Natural killer cell (primary cell): Measurements from ENCODE around the gene ELAVL2. TPM values are rescaled to one million over a fixed set of nuclear protein-coding genes. Genes with fewer than 3 reads are reported as not detected.

ENCODE experiments used
- ATAC-seq, 3 donors: fragments of 150-1000 bp in 2 of 3; fragments of 200-7000 bp in 1 of 3; cut with Tn5 transposase; 1 replicate in 1 of 3; 2 replicates in 2 of 3; pipeline ENCODE4 v1.10.0; 2021; ENCODE audit warnings: mild to moderate bottlenecking in 2 of 3, moderate library complexity in 2 of 3
- DNase-seq, 2 donors: peaks; one replicate each; pipeline versions ENCODE4 v3.0.0 to v3.0.0-alpha.2; 2013 to 2021; ENCODE audit warnings: mixed read lengths in 1 of 2
- H3K27ac ChIP-seq: one replicate; pipeline ENCODE4 v1.5.1; 2013; ENCODE audit warnings: mild to moderate bottlenecking, low read length
- H3K27me3 ChIP-seq: one replicate; pipeline ENCODE4 v1.6.1; 2013; ENCODE audit warnings: low read length; ENCODE audit not compliant: control insufficient read depth, insufficient read depth
- H3K36me3 ChIP-seq: one replicate; pipeline ENCODE4 v1.6.1; 2013; ENCODE audit warnings: low read length; ENCODE audit not compliant: control insufficient read depth, insufficient read depth
- H3K4me1 ChIP-seq: one replicate; pipeline ENCODE4 v1.6.1; 2013; ENCODE audit warnings: low read length; ENCODE audit not compliant: control insufficient read depth, insufficient read depth
- H3K4me3 ChIP-seq: one replicate; pipeline ENCODE4 v1.5.1; 2013; ENCODE audit warnings: low read length
- H3K9me3 ChIP-seq: one replicate; pipeline ENCODE4 v1.6.1; 2013; ENCODE audit warnings: low read length; ENCODE audit not compliant: control insufficient read depth, insufficient read depth
- H3K27ac Mint-ChIP-seq, 2 donors: one replicate each; pipeline ENCODE4 v1.8.0; 2022; ENCODE audit warnings: mild to moderate bottlenecking in 2 of 2, mixed read lengths in 2 of 2, moderate library complexity in 1 of 2
- H3K27me3 Mint-ChIP-seq, 2 donors: one replicate each; pipeline ENCODE4 v1.8.0; 2022; ENCODE audit warnings: low read depth in 2 of 2, mixed read lengths in 2 of 2
- H3K36me3 Mint-ChIP-seq: one replicate; pipeline ENCODE4 v1.8.0; 2022; ENCODE audit warnings: mixed read lengths
- H3K4me1 Mint-ChIP-seq, 2 donors: one replicate each; pipeline ENCODE4 v1.8.0; 2022; ENCODE audit warnings: mixed read lengths in 2 of 2
- H3K4me3 Mint-ChIP-seq: one replicate; pipeline ENCODE4 v1.8.0; 2022; ENCODE audit warnings: mild to moderate bottlenecking, moderate library complexity, mixed read lengths
- H3K9me3 Mint-ChIP-seq, 2 donors: one replicate each; pipeline ENCODE4 v1.8.0; 2022; ENCODE audit warnings: mixed read lengths in 2 of 2
- CTCF ChIP-seq: fragments of 200-600 bp; IDR thresholded peaks from one replicate; pipeline ENCODE4 v1.8.0; 2022; ENCODE audit warnings: antibody characterized with exemption
- WGBS: methylation state at CpG from one replicate; pipeline ENCODE4 v1.1.7; 2013; ENCODE audit warnings: missing lambda C conversion rate; ENCODE audit not compliant: insufficient coverage; 5-methylcytosine and 5-hydroxymethylcytosine counted together
- intact Hi-C: fragments of 100-400 bp; cut with micrococcal nuclease; formaldehyde crosslinking; loops from one replicate; pipeline ENCODE4 v1.14.2; 2022
- total RNA-seq, 4 donors: library from RNA; stranded (reverse); fragments of 120-200 nt in 1 of 4; gene quantifications; one replicate each; pipeline versions ENCODE4 v1.2.3 to v1.2.4, GENCODE V29; 2013 to 2022

The ELAVL2 gene
- total RNA-seq, 3 donors from 2014 or later (not counting 1 experiment from before 2014, with no cell fraction given): not detected

- 5% methylated on average over 28 of the region's 28 CpGs for WGBS
- TF ChIP-seq CTCF: no peak
- no peak for DNase-seq
These were observed 5.1 kb upstream of the ELAVL2 start for GRCh38 chr9:23830929-23831730.

DNA sequence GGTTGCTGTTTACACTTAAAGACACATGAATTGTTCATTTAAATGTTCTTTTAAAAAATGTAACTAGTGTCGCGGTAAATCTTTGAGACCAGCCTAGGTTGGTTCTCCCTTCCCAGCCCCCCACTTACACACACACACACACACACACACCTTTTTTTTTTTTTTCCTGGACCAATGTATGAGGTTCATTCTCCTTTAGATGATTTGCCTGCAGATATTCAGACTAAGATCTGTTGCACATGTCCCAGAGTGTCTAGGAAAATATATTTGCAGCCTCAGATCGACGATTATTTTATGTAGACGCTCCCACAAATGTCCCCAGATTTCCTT lies 4.4 kb upstream of the ELAVL2 start:
- no peak overlapping the region for H3K4me3 ChIP-seq
- H3K27ac Mint-ChIP-seq: no peak overlapping the region
- DNase-seq: no peak
- peaks cover 9% of the 10 kb centered on the region for H3K36me3 Mint-ChIP-seq
- no peaks in the 10 kb centered on the region for H3K36me3 ChIP-seq
- H3K27me3 Mint-ChIP-seq: peaks cover 0 to 6% of the 10 kb centered on the region in 2 donors
- intact Hi-C loops: no loop called here
- 21% methylated on average over 5 of the region's 5 CpGs for WGBS
- H3K27ac ChIP-seq: no peak overlapping the region
- peaks cover 7% of the 10 kb centered on the region for H3K27me3 ChIP-seq
- peaks cover 8% of the 10 kb centered on the region for H3K9me3 ChIP-seq
- H3K9me3 Mint-ChIP-seq: peaks cover 12 to 17% of the 10 kb centered on the region in 2 donors
- no peak for ATAC-seq
- no peak for TF ChIP-seq CTCF
- no peak overlapping the region for H3K4me3 Mint-ChIP-seq
- H3K4me1 ChIP-seq: no peaks in the 10 kb centered on the region
- no peaks in the 10 kb centered on the region for H3K4me1 Mint-ChIP-seq

More at GRCh38 chr9:23830929-23831730, 5.1 kb upstream of the ELAVL2 start:
- Mint-ChIP-seq H3K36me3 (peaks cover 9% of the 10 kb centered on the region), H3K27ac (no peak overlapping the region), H3K4me3 (no peak overlapping the region), H3K9me3 (peaks cover 12 to 17% of the 10 kb centered on the region in 2 donors), H3K4me1 (no peaks in the 10 kb centered on the region), H3K27me3 (peaks cover 0 to 6% of the 10 kb centered on the region in 2 donors)
- peaks cover 7% of the 10 kb centered on the region for H3K27me3 ChIP-seq
- H3K4me1 ChIP-seq: no peaks in the 10 kb centered on the region
- H3K4me3 ChIP-seq: no peak overlapping the region
- no peak overlapping the region for H3K27ac ChIP-seq
- no peak for ATAC-seq
- no peaks in the 10 kb centered on the region for H3K36me3 ChIP-seq
- H3K9me3 ChIP-seq: peaks cover 8% of the 10 kb centered on the region
- intact Hi-C loops: no loop called here

GRCh38 chr9:23829580-23830475 lies 3.8 kb upstream of the ELAVL2 start:
- no peak for TF ChIP-seq CTCF
- Mint-ChIP-seq H3K4me3 (no peak overlapping the region), H3K36me3 (peaks cover 9% of the 10 kb centered on the region), H3K27ac (no peak overlapping the region), H3K27me3 (peaks cover 0 to 6% of the 10 kb centered on the region in 2 donors), H3K9me3 (peaks cover 12 to 14% of the 10 kb centered on the region in 2 donors), H3K4me1 (no peaks in the 10 kb centered on the region)
- Histone ChIP-seq H3K4me1 (no peaks in the 10 kb centered on the region), H3K4me3 (no peak overlapping the region), H3K27me3 (peaks cover 11% of the 10 kb centered on the region), H3K36me3 (no peaks in the 10 kb centered on the region), H3K27ac (no peak overlapping the region), H3K9me3 (peaks cover 13% of the 10 kb centered on the region)
- ATAC-seq: no peak
- WGBS: 7% methylated on average over 21 of the region's 22 CpGs
- intact Hi-C loops: no loop called here
- DNase-seq: no peak
